SKM-1 (cell line): Measurements from ENCODE around the gene DENND2A.
"Not testable (repeated sequence)": the region's sequence is repeated elsewhere in the genome, so short reads cannot be mapped to it uniquely, and the experiment has no call there.

Source experiments
- DNase-seq: peaks from one replicate; lab custom pipeline; 2025; ENCODE audit not compliant: unreplicated experiment; lab: John Stamatoyannopoulos, UW

Gene DENND2A

GRCh38 chr7:140592964-140593671 is 47.5 kb downstream of the DENND2A start:
- no peak for DNase-seq

- DNase-seq, result no peak
Measured at GRCh38 chr7:140591180-140591902, 49.3 kb downstream of the DENND2A start.

GRCh38 chr7:140587243-140587642 is 53.4 kb downstream of the DENND2A start:
- no peak for DNase-seq

GRCh38 chr7:140586516-140586915 is 54.1 kb downstream of the DENND2A start:
- no peak for DNase-seq

DNA sequence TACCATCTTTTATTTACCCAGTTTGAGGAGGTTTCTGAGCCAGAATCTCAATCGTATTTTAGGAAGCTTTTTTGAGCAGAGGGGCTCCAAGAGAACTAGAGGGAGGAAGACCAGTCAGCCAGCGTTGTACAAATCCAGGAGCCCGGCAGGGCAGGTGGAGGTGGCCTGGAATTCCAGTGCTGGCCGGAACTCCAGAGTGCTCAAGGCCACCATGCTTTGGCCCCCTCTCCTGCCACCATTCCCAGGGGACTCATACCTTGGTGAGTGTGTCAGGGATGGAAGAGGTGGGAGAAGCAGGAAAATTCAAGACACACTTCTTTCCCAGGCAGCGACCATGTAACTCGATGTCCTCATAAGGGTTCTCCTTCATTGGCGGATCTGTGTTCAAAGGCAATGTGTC is 55.3 kb downstream of the DENND2A start:
- DNase-seq, result no peak

GRCh38 chr7:140584195-140584851 is 56.3 kb downstream of the DENND2A start:
- DNase-seq, result no peak

DNA sequence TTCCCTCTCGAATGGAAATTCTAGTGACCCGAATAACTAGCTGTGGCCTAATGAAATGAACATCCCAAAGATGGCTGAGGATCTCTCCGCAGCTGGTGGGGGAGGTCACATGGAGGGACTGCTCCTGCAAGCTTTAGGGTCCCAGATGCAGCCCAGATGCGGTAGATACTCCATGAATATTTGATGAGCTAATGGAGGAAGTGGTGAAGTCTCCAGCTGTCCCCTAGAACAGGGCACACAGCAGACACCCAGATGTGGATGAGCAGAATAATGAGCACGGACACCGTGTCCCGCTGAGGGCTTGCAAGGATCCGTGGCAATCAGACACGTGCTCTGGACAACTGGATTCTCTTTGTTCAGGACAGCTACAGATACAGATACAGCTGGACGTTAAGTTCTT is 59.2 kb downstream of the DENND2A start:
- DNase-seq, result no peak

DNA sequence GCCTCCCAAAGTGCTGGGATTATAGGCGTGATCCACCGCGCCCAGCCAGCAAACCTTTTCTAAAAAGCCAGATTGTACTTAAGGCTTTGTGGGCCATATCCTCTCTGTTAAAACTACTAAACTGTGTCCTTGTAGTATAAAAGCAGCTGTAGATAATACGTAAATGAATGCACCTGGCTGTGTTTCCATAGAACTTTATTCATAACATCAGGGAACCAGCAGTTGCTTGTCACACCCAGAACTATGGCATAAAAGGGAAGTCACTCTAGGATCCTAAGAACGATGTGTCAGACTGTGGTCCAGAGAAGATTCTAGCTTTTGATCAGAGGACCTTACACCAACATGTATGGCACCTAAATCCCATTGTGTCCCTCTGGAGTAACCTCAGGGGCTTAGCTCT is 63.0 kb downstream of the DENND2A start:
- no peak for DNase-seq

DNA sequence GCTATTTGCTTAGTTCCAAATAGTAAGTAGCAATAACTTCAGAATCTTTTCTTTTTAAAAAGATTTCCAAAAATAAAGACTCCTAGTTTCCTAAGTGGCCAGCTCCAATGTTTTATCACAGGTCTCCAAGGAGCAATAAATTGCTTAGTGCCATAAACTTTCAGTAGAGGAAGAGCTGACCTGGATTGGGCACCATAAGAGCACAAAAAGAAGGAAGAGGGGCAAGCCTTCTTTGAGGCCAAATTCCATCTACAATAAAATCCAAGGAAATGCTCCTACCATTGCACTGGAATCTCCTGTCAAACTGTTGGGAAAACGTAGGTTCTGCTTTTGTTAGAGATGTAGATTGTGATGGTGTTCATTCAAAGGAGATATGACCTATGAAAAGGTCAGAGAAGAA is 64.0 kb downstream of the DENND2A start:
- no peak for DNase-seq

GRCh38 chr7:140571538-140572122 is 69.0 kb downstream of the DENND2A start:
- no peak for DNase-seq

- no peak for DNase-seq
Measured at GRCh38 chr7:140570120-140570519, 70.5 kb downstream of the DENND2A start.

DNA sequence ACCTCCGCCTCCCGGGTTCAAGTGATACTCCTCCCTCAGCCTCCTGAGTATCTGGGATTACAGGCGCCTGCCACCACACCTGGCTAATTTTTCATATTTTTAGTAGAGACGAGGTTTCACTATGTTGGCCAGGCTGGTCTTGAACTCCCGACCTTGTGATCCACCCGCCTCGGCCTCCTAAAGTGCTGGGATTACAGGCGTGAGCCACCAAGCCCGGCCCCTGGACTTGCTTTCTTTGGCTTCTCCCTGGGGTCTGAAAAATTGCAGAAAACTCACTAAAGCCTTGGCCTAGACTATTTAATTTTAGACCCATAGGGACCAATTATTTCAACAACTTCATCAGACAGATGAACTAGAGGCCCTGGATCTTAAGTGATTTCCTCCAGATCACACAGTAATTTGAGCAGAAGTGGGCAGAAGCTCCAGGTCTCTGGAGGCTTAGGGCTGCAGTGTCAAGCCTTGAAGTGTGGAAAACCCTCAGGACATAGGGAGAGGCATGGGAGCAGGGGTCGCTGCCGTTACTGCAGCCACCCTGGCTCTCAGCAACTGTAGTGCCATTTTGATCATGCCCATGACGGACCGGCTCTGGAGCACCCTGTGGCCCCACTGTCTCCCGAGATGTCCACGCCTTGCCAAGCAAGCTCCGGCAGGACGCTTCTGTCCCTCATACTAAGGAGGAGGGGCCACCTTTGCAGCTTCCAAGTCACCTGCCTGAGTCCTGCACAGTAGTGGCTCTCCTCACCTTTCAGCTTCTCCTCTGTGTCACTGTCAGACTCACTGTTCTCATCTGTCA is 72.4 kb downstream of the DENND2A start:
- no peak for DNase-seq

- not testable (repeated sequence) for DNase-seq
Measured at GRCh38 chr7:140566186-140566585, 74.4 kb downstream of the DENND2A start.

DNA sequence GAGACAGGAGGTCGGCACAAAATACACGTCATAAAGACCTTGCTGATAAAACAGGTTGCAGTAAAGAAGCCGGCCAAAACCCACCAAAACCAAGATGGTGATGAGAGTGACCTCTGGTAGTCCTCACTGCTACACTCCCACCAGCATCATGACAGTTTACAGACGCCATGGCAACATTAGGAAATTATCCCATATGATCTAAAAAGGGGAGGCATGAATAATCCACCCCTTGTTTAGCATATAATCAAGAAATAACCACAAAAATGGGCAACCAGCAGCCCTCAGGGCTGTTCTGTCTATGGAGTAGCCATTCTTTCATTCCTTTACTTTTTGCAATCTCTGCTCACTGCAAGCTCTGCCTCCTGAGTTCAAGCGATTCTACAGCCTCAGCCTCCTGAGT is 74.9 kb downstream of the DENND2A start:
- not testable (repeated sequence) for DNase-seq

GRCh38 chr7:140564643-140565042 is 76.0 kb downstream of the DENND2A start:
- DNase-seq, result no peak

GRCh38 chr7:140562926-140563481 is 77.6 kb downstream of the DENND2A start:
- no peak for DNase-seq

GRCh38 chr7:140559410-140559809 is 81.2 kb downstream of the DENND2A start:
- DNase-seq, result no peak

DNA sequence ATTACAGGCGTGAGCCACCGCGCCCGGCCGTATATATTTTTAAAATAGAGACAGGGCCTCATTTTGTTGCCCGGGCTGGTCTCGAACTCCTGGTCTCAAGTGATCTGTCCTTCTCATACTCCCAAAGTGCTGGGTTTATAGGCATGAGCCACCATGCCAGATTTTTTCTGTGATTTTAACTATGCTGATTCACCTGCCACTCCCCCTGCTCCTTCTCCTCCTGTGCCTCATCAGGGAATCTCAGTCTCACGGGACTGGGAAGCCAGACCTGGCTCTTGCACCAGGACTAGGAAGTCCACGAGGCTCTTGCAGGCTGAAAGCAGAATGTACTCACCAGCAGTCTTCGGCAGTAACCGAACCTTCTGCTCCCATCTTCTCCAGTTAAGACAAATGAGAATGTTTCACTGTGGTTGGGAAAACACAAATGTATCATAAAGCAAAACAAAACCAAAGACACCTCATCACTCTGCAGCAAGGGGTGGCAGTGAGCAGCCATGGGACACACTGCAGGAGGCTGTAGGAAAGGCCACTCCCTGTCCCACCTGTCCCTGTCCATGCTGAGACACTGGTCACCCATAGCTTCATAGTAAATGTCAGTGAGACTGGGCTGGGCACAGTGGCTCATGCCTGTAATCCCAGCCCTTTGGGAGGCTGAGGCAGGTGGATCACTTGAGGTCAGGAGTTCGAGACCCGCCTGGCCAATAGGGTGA is 82.6 kb downstream of the DENND2A start:
- no peak for DNase-seq

GRCh38 chr7:140557069-140557468 is 83.5 kb downstream of the DENND2A start:
- no peak for DNase-seq

GRCh38 chr7:140553236-140553635 is 87.4 kb downstream of the DENND2A start:
- DNase-seq, result not testable (repeated sequence)
